ENCODE data around the gene STX10.

DNA sequence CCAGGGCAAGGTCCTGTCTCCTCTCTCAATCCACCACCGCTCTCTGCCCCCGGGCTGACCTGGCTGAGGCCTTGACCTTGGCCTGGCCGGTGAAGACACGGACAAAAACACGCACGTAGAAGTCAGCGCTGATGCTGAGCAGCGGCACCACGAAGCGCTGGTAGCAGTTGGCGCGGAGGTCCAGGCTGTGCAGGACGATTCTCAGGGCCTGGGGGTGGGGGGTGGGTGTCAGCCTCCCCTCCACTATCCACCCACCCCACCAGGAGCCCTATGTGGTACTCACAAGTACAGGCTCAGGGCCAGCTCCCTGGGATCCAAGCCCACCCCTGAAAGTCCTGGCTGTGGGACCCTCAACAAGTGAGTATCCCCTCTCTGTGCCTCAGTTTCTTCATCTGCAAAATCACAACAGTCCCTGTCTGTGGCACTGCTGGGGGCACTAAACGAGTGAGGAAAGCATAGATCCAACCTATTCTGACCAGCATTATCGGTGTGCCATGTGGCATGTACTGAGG is 40.0 kb downstream of the STX10 start:
- TF ChIP-seq, protein P1, sequence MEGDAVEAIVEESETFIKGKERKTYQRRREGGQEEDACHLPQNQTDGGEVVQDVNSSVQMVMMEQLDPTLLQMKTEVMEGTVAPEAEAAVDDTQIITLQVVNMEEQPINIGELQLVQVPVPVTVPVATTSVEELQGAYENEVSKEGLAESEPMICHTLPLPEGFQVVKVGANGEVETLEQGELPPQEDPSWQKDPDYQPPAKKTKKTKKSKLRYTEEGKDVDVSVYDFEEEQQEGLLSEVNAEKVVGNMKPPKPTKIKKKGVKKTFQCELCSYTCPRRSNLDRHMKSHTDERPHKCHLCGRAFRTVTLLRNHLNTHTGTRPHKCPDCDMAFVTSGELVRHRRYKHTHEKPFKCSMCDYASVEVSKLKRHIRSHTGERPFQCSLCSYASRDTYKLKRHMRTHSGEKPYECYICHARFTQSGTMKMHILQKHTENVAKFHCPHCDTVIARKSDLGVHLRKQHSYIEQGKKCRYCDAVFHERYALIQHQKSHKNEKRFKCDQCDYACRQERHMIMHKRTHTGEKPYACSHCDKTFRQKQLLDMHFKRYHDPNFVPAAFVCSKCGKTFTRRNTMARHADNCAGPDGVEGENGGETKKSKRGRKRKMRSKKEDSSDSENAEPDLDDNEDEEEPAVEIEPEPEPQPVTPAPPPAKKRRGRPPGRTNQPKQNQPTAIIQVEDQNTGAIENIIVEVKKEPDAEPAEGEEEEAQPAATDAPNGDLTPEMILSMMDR (IDR thresholded peaks at IDR 0.05): no peak
- TF ChIP-seq POLR2A (IDR thresholded peaks at IDR 0.05) (no peak), EP300 (IDR thresholded peaks at IDR 0.05) (no peak)
